Superior temporal gyrus (tissue), 1 donor: ENCODE measurements around the gene IL1R1.

Experiments used
- DNase-seq: peaks from one replicate; pipeline ENCODE4 v3.0.0-alpha.2; 2016; ENCODE audit errors: extremely low spot score

IL1R1 gene

DNA sequence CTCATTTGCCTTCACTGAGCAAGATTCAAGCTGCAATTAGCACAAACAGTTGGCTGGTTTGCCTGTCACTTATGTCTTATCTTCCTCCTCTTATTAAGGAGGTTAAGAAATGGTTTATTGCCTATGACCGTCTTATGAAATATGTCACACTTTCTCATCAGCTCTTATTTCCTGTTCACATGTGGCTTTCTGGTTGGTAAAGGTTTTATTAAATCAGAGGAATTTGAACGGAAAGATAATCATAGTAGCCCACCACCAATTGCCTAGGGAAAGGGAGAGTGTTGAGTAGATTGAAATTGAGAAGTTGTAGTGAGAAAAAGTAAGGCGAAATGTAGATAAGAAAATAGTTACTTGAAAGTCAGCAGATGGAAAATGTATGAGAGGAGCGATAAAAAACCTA lies 4.2 kb upstream of the IL1R1 start:
- no peak for DNase-seq

DNA sequence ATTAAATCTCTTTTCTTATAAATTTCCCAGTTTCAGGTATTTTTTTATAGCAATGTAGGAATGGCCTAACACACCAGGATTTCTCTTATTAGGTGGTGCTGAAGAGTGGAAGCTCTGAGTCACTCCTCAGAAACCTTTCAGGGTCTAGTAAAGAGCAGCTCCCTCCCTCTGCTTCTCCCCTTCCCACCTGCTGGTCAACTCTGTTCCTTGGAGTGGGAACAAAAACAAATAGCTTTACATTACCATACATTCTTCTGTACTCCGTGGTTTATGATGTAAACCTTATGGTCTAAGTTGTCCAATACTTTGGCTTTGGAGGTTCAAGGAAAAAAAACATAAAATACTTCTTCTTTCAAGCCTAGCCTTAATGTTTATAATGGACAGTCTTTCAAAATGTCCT lies 2.7 kb upstream of the IL1R1 start:
- DNase-seq = no peak

DNA sequence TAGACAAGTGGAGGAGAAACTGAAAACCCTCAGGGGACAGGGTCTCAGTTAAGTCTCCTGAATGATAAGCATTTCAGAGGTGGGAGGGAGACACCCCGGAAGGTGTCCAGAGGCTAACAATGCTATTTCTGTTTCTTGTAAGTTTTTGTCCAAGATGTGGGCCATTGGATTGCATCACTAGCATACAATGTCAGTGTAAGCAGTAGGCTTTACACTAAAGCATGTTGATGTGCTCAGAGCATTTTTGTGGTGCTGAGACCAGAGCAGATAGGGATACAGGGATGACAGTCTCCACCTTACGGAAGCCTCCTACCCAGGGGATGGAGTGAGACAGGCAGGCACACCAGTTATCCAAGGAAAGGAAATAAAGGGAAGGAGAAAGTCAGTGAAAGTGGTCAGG lies 2.2 kb upstream of the IL1R1 start:
- no peak for DNase-seq

DNA sequence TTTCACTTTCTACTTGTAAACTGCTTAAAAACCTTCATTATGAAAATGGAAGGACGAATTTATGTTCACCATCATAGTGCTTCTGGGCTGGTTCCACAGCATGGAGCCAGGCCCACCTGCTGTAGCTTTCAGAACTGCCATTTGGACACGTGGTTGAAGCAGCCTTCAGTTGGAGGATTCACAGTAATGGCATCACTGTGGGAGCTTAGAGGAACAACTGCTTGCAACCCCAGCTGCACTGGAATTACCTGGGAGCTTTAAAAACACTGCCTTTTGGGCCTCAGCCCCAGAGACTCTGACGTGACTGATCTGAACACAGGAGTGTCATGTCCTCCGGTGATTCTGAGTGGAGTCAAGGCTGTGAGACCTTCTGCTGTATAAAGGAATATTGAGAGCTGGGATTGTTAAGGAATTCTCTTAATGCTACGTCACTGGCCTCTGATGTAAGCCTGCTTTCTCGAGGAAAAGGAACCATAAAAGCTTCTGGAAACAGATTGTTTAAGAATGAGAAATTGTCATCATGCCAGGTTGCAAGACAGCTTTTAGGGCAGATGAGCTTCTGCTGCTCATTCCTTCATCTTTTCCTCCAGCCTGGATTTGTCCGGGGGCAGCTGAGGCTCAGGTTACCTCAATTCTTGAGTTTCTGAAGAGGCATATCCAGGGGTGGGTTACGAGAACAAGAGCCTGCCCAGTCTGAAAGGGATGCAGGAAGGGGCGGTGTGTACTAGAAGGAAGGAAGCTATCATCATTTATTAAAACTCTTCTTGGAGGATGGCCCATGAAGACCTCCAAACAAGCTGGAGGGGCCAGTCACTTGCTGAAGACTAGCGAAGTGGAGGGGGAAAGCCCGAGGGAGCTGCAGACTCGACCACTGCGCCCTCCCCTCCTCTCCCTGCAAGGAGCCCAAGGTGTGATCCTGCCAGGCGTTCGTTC lies 1.3 kb upstream of the IL1R1 start:
- no peak for DNase-seq

DNA sequence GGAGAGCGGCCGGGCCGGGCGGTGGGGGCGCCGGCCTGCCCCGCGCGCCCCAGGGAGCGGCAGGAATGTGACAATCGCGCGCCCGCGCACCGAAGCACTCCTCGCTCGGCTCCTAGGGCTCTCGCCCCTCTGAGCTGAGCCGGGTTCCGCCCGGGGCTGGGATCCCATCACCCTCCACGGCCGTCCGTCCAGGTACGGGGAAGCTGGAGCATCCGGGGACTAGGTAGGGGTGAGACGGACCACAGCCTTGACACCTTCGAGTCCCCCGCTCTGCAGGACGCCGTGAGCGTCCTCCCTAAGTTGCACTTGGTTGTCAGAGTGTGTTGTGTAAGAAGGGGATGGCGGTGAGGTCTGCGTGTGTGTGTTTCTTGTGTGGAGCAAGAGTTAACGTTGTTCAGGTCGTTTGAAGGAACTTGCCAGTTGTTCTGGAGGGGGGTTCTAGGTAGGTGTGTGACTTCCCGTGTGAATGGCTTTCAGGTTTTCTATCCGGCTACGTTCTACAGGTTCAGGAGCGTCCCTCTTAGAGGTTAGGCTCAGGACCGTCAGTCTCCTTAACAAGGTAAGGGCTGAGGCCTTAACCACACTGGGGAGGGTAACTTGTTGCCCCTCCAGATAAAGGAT lies 393 bp downstream of the IL1R1 start:
- no peak for DNase-seq

DNA sequence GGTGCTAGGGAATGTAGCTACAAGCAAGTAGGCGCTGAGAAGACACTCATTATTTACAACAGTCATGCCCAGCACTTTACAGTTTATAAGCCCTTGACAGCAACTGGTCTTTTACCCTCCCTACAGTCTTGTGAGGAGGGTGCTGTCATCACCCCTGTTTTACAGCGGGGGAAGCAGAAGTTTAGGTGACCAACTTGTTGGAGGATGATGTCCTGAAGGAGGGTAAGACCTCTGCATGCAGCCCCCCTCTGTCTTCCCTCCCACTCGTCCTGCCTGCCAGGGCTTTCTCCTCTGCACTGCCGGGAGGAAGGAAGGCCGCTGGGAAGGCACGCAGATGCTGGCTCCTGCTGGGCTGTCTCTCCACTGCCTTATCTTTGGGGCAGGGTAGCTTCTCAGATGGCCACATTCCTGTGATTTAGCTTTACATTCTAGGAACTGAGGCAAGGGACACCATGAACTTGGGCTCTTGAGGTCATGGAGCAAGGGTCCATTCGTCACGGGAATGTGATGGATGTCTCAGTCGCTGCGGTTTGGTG lies 972 bp downstream of the IL1R1 start:
- DNase-seq = no peak

DNA sequence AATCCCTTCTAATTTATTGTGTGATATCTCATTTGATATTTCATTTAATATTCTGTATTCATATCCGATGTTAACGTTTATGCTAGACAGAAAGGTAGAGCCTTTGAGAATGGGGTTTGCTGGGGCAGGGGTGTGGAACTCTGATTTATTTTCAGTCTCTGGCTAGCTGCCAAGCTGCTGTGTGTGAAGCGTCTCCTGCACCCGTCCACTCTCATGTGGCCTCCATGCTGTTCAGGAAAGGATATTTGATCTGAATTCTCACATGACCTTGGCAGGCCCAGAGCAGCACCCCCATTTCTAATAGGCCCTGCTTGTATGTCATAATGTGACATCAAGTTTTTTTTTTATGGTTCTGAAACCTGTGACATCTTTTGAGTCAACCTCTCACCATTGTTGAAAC lies 1.6 kb downstream of the IL1R1 start:
- no peak for DNase-seq

DNA sequence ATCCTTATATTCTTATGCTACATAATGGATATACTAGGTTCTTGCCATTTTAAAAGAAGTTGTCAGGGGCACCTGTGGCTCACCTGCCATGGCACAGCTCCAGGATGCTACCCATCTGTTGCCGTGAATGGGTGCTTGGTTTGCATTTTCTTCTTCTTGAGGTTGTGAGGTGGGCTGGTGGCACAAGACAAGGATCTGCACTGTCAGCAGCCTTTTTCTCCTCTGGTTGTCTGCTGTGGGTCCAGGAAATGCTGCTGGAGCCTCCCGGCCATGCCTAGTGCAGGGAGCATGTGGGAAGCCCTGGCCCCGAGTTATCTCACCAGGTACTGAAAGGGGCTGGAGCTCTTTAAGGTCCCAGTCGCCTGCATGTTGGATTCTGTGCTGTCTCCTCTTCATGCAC lies 2.6 kb downstream of the IL1R1 start:
- no peak for DNase-seq

DNA sequence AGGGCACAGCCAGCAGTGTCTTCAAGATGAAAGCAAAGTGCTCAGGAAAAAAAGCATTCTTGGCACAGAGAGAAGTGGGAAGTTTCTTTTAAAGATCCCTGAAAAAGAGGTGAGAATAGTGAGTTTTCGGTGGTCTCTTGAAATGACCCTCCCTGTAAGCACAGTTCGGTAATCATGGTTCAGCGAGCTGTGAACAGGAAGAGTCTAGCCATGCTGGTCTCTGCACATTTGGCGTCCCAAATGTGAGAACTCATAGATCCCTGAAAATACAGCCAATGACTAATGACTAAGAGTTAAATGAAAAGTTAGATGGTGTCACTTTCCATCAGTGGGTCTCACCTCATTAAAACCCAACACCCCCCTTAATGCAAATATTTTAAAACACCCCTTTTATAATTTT lies 3.4 kb downstream of the IL1R1 start:
- DNase-seq = no peak

DNA sequence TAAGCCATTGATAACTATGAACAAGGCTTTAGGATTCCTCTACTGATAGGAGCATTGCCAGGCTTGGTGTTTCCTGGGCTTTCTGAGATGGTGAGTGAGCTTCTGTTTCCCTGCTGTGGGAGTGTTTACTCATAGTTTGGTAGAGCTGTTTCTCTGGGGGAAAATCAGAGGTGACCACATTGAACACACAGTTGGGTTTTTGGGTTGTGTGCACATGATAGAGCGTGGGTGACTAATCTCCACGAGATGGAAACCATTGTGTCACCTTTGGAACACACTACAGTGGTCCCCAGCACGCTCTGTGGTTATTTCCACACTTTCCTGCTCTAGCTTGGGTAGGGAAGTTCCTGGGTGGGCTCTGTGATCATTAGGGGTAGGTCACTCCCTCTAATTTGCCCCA lies 5.4 kb downstream of the IL1R1 start:
- DNase-seq = no peak

DNA sequence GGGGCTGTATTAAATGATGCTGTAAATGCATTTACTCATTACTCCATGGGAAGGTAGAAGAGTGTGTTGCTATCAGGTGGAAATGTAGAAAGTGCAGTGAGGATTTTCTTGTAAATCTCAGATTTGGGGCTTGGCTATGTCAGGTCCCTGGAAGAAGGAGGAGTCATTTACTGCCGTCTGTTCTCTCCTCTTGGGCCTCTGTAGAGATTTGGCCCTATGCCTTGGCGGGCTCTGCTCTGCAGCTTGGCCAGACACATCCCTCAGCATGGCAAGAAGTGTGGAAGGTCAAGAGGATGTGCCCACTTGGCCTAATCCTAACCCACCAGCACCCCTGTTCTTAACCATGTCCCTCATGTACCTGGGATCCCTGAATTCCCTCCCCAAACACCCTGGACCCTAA lies 6.7 kb downstream of the IL1R1 start:
- DNase-seq = no peak

DNA sequence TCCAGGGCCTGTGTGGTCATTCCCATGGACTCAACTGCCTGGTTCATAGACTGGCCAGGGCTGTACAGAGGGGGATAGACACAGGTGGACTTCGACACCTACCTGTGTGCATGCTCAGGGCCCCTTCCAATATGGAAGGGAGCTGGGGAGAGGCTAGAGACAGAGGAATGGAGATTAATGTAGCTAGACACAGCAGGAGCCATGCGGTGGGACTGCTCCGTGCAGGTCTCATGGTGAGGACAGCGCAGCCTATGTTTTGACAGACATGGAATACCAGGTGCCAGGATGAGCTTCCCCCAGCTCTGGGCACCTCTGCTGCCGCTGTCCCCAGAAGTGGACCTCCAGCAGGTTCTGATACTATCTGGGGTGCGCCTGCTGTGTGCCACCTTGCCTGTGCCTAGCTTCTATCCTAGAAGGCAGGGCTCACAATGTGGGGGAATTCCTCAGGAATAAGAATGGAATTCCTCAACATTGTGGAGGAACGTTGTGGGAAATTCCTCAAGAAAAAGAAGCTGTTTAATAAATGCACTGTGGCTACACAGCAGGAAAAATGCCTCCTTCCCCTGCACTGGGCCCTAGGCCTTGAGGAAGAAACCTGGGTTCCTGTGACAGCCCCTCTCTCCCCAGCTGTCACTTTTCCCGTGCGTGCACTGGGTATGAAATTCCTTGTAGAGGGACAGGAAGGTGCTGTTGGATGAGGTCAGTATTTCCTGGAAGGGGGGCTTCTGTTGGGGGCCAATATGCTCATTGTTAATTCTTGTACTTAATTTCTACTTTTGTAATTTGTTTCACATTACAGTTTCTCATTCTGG lies 7.3 kb downstream of the IL1R1 start:
- DNase-seq = no peak

DNA sequence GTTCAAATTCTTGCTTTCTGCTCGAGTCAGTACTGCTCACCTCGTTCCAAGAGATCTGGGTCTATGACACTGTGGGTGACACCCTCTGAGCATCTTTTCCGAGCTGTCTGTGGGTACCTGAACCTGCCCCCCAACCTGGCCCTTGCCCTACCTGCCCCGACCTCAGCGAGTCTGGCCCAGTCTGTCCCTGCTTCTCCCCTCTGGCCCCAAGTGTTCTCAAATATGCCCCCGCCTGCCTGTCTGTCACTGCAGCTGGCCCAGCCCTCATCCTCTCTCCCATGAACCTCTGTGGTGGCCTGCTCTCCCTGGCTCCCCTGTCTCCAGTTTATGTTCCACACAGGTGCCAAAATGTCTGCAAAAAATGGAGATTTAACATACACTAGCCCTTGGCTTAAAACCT lies 11.8 kb downstream of the IL1R1 start:
- DNase-seq = no peak

DNA sequence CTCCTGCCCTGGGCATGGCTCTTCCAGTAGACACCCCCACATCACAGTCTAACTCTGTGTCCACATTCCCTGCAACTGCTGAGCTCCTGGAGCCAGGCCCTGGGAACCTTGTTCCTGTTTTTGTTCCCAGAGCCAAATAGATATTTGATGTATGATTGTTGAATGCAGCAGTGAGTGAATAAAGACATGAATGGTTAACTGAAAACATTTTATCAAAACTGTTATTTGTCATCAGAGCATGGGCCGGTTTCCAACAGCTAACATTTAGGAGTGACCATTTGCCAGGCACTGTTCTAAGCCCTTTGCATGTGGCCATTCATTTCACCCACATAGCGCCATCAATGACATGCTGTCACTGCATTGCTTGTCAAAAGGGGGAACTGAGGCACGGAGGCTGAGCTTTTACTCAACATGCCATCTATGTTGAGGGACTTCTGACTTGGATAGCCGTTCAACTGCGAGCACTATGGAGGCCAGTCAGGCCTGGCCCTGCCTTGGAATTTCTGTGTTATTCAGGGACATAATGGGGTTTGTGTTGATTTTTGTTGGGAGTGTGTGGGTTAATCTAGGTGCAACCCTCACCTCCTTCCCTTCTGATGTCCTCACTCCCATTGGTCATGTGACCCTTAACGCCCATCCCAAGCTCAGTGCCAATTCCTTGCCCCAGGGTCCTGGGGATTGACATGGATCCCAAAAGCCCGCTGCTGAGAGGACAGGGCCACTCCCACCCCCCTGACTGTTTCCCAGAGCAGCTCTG lies 12.6 kb downstream of the IL1R1 start:
- DNase-seq = no peak

DNA sequence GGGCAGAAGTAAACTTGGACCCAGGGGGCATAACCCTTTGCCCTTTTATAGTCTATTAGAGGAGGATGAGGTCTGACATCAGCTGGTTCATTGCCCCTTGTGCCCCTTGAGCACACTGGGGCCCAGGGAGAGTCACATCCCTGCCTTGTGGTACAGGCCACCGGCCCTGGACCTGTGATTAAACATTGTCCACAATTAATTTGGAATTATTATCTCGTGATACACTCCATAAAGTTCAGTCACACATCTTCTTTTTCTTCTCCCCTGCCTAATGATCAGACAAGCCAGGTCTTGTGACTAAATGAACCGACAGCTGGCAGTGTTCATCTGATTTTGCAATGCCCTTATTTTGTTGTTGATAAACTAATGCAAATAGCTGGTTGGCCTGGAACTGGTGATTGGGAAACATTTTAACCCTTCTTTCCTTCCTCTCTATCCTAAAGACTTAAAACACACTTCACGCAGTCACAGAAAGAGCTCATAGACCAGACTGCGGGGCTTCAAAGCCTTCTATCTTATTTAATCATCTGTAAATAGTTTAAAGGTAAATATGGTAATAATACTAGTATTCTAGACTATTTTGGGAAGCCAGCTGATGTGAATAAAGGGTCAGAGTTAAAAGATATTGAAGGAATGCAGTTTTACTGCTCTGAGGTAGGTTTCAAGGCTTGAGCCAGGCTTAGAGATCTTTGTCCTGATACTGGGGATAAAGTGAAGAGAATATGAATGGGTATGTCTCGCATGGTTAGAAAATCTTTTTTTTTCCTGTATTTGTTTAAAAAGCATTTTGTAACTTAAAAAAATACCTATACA lies 13.4 kb downstream of the IL1R1 start:
- DNase-seq = no peak

DNA sequence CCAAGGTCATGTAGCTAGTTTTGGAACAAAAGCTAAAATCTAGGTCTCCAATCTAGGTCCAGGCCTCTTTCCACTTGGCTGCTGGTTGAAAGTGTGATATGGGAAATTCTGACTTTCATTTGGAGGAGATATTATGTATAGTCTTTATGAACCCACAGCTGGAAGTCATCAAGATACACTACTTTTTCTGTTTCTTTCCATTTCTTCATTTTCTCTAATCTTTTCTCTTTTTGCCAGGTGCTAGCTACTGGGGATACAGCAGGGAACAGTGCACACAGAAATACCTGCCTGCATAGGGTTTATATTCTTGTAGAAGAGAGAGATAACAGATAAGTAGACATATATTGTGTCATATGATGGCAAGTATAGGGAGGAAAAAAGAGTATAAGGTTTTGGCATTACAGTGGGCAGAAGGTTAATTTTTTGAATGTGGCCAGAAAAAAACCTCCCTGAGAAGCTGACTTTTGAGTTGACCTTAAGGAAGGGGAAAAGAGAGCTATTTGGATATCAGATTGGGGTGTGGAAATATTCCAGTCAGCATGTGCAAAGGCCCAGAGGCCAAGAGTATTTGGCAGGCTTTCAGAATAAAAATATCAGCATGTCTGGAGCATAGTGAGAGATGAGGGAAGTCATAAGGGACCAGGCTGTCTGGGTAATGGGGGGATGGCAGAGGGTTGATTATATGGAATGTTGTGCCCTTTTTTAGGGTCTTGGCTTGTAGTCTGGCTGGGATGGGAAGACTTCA lies 15.6 kb downstream of the IL1R1 start:
- DNase-seq = no peak

DNA sequence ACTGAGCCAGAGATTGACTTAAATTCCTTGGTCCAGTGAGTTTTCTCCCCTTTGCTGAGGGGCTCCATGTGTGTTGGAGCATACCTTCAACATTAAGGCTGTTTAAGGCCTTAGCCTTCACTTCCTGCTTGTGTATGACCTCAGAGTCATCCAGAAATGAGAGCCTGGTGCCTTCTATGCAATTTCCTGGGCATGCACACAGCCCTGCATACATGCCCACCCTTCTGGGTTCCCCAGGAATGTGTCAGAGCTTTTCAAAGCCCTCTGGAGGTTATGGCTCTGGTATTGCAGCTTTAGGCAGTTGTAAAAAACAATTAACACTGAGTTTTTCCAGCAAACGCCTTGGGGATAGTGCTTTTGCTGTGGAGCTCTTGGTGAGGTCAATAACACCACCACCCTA lies 16.7 kb downstream of the IL1R1 start:
- no peak for DNase-seq

DNA sequence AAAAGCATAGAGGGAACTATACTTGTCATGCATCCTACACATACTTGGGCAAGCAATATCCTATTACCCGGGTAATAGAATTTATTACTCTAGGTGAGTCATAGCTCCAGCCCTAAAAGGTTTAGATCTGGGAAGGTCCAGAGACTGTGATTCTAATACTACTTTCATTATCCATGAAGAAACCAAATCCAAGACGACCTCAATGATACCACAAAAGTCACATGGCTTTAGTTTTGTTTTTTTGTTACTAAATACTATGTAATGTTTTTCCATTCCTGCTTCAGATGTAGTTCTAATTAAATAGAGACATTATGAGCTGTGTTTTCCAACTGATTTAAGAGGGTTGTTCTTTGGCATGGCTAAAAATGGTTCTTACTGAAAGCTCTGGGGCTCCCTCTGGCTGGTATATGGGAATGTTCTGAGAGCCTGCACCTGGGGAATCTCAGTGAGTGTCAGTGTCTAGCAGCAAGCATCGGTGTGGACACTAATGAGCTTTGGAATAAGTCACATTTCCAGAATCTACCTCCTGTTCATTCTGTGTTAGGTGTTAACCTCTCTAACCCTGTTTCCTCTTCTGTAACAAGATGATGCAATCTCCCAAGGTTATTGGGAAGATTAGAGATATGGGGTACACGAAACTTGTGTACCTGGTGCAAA lies 23.8 kb downstream of the IL1R1 start:
- DNase-seq = no peak

DNA sequence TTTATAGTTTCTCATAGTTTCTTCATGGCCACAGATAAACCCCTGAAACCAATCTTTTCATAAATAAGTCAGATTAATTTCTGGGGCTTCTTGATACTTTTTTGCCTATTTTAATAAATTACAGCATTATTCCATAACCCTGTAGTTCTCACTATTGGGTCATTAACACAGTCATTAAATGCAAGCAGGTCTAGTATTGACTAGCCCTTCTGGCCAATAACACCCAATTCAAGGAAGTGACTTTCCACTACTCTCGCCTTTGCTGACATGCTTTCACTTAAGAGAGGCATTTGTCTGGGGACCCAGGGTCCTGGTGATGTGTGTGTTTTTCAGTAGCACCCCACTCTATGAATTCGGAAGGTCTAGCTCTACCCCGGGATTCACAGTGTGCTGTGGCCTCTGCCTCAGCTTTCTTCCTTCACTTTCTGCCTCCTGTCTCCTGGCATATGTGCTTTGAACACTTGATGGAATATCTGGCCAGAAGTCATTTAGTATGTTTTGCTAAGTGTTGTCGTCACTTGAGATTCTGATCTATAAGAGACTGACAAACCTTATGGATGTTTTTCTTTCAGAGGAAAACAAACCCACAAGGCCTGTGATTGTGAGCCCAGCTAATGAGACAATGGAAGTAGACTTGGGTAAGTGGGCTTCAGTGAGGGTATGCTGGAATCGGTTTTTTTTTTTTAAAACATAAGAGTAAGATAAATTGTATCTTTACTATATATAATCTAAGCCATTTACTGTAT lies 25.7 kb downstream of the IL1R1 start:
- no peak for DNase-seq
